ENCODE measurements around the gene CNTN4.

CNTN4 gene

GRCh38 chr3:2110597-2111117 lies 12.0 kb downstream of the CNTN4 start:
- no peak overlapping the region for H3K4me3 ChIP-seq (ENCODE audit: low read depth, low read length)
- no peak for TF ChIP-seq CTCF (IDR thresholded peaks at IDR 0.05; ENCODE audit: low read depth, low read length)

DNA sequence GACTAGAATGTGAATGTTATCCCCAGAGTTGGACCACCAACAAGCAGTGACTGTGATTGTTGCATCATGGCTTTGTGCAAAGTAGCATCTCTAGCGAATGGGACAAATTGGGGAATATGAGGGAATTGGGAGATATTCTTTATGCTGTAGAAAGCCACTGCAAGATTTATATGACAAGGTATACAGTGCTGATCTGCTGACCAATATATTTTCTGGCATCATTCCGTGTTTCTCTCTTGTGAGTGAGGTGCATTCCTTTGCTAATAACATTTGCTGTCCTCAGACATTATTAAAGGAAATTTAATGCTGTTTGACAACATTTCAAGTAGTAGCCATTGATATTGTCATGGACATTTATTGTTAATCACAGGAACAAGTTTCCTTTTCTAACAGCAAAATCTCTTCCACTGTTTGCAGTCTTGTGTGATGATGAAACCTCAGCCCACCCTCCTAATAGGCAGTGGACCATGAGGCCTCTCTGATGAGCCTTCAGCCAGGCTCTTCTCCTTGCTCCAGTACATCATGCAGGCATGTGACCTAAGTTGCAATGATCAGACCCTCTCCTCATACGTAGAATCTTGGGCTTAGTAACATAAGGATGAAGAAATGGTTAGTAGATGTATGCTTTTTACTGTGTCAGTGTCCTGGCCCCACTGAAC lies 16.1 kb downstream of the CNTN4 start:
- H3K4me3 ChIP-seq (ENCODE audit: low read depth, low read length): no peak overlapping the region
- no peak for TF ChIP-seq CTCF (IDR thresholded peaks at IDR 0.05; ENCODE audit: low read depth, low read length)

GRCh38 chr3:2130726-2131125 lies 32.1 kb downstream of the CNTN4 start:
- no peak overlapping the region for H3K4me3 ChIP-seq (ENCODE audit: low read depth, low read length)
- no peak for TF ChIP-seq CTCF (IDR thresholded peaks at IDR 0.05; ENCODE audit: low read depth, low read length)

- TF ChIP-seq CTCF (IDR thresholded peaks at IDR 0.05; ENCODE audit: low read depth, low read length): no peak
- H3K4me3 ChIP-seq (ENCODE audit: low read depth, low read length): no peak overlapping the region
Measured at GRCh38 chr3:2133146-2133545, 34.5 kb downstream of the CNTN4 start.

DNA sequence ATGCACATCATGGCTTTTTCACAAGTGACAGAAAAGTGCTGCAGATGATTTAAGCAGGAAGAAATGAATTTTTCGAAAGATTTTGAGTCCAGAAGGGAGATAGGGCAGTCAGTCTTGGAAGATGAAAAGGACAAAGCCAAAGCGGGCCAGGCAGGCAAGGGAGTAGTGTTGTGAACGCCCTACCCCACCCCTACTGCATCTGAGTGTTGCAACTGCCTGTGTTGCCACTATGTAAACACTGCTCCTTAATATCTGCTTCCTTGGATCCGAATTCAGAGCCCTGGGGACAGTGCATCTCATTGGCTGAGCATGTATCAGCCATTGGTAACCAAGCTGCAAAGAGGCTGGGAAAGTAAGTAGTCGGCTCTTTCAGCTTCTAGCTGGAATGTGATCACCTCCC lies 39.0 kb downstream of the CNTN4 start:
- H3K4me3 ChIP-seq (ENCODE audit: low read depth, low read length): no peak overlapping the region
- no peak for TF ChIP-seq CTCF (IDR thresholded peaks at IDR 0.05; ENCODE audit: low read depth, low read length)

DNA sequence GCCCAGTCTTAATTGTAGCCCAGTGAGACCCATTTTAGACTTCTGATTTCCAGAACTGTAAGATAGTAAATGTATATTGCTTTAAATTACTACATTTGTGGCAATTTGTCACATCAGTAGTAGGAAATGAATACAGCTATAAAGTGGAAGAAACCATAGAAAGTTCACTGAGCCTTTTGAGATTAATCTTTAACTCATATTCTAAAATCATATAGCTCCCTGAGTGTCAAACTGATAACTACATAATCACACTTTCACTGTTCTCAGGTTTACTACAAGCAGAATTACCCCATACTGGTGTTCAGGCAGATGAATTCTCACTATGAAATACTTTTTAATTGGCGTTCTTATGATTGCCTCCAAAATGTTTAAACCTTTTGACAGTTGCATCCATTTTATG lies 42.8 kb downstream of the CNTN4 start:
- TF ChIP-seq CTCF (IDR thresholded peaks at IDR 0.05; ENCODE audit: low read depth, low read length): no peak
- H3K4me3 ChIP-seq (ENCODE audit: low read depth, low read length): no peak overlapping the region

- no peak overlapping the region for H3K4me3 ChIP-seq (ENCODE audit: low read depth, low read length)
- no peak for TF ChIP-seq CTCF (IDR thresholded peaks at IDR 0.05; ENCODE audit: low read depth, low read length)
Measured at GRCh38 chr3:2148561-2149340, 50.1 kb downstream of the CNTN4 start.

Measured in WI38 (cell line).